Chondrocyte (in vitro differentiated cells): Measurements from ENCODE around the gene KCNMB3. TPM values are rescaled to one million over a fixed set of nuclear protein-coding genes. Genes with fewer than 3 reads are reported as not detected.
"Not testable (repeated sequence)": the region's sequence is repeated elsewhere in the genome, so short reads cannot be mapped to it uniquely, and the experiment has no call there.

Source experiments
- DNase-seq: peaks from one replicate; pipeline ENCODE4 v3.0.0; 2021; ENCODE audit warnings: mixed read lengths, low spot score
- H3K27ac Mint-ChIP-seq: one replicate; pipeline ENCODE4 v1.8.0; 2021; ENCODE audit warnings: mild to moderate bottlenecking, moderate library complexity, mixed read lengths; ENCODE audit not compliant: unreplicated experiment
- H3K27me3 Mint-ChIP-seq: 2 replicates; pipeline ENCODE4 v1.8.0; 2021; ENCODE audit warnings: low read depth, mixed read lengths
- H3K36me3 Mint-ChIP-seq: 2 replicates; pipeline ENCODE4 v1.8.0; 2021; ENCODE audit warnings: low read depth, mixed read lengths
- H3K4me1 Mint-ChIP-seq: 2 replicates; pipeline ENCODE4 v1.8.0; 2021; ENCODE audit warnings: low read depth, mild to moderate bottlenecking, mixed read lengths
- H3K4me3 Mint-ChIP-seq: one replicate; pipeline ENCODE4 v1.8.0; 2021; ENCODE audit warnings: mild to moderate bottlenecking, moderate library complexity, mixed read lengths; ENCODE audit not compliant: unreplicated experiment
- H3K9me3 Mint-ChIP-seq: 2 replicates; pipeline ENCODE4 v1.8.0; 2021; ENCODE audit warnings: low read depth, mixed read lengths
- CTCF ChIP-seq: fragments of 200-600 bp; sonication (generic); IDR thresholded peaks from 2 replicates; pipeline ENCODE4 v1.5.0; 2021; ENCODE audit warnings: antibody characterized with exemption, mild to moderate bottlenecking, moderate library complexity
- total RNA-seq: library from RNA; stranded (reverse); gene quantifications from 3 replicates; pipeline ENCODE4 v1.2.1, GENCODE V29; 2021

The KCNMB3 gene
- total RNA-seq, 1 donor from 2014 or later = 2.0 TPM

- Mint-ChIP-seq H3K27me3 (no peaks in the 10 kb centered on the region), H3K27ac (no peak overlapping the region), H3K36me3 (peaks cover 5% of the 10 kb centered on the region), H3K4me1 (peaks cover 18% of the 10 kb centered on the region), H3K9me3 (peaks cover 15% of the 10 kb centered on the region), H3K4me3 (no peak overlapping the region)
- no peak for TF ChIP-seq CTCF
- no peak for DNase-seq
These were observed 13.5 kb upstream of the KCNMB3 start for GRCh38 chr3:179264449-179264848.

- Mint-ChIP-seq H3K4me1 (peaks cover 27% of the 10 kb centered on the region), H3K27ac (no peak overlapping the region), H3K4me3 (no peak overlapping the region), H3K9me3 (peaks cover 22% of the 10 kb centered on the region), H3K36me3 (peaks cover 10% of the 10 kb centered on the region), H3K27me3 (no peaks in the 10 kb centered on the region)
- DNase-seq = no peak
- TF ChIP-seq CTCF = no peak
These were observed 12.2 kb upstream of the KCNMB3 start for GRCh38 chr3:179263134-179263533.

- peaks cover 14% of the 10 kb centered on the region for H3K36me3 Mint-ChIP-seq
- H3K4me3 Mint-ChIP-seq = peak overlapping the region; percentile 75
- peak overlapping the region; percentile 74 for H3K27ac Mint-ChIP-seq
- H3K27me3 Mint-ChIP-seq = no peaks in the 10 kb centered on the region
- peaks cover 22% of the 10 kb centered on the region for H3K9me3 Mint-ChIP-seq
- DNase-seq = no peak
- peaks cover 40% of the 10 kb centered on the region for H3K4me1 Mint-ChIP-seq
- TF ChIP-seq CTCF = peak; percentile 26
These were observed 10.2 kb upstream of the KCNMB3 start for GRCh38 chr3:179260949-179261765.

GRCh38 chr3:179259959-179260756 lies 9.2 kb upstream of the KCNMB3 start:
- Mint-ChIP-seq H3K36me3 (peaks cover 14% of the 10 kb centered on the region), H3K4me1 (peaks cover 48% of the 10 kb centered on the region), H3K4me3 (peak overlapping the region; percentile 75), H3K9me3 (peaks cover 25% of the 10 kb centered on the region)
- not testable (repeated sequence) for DNase-seq, H3K27ac Mint-ChIP-seq, H3K27me3 Mint-ChIP-seq

GRCh38 chr3:179258820-179259219 lies 7.9 kb upstream of the KCNMB3 start:
- Mint-ChIP-seq H3K4me1 (peaks cover 48% of the 10 kb centered on the region), H3K27me3 (no peaks in the 10 kb centered on the region), H3K9me3 (peaks cover 25% of the 10 kb centered on the region), H3K27ac (no peak overlapping the region), H3K4me3 (no peak overlapping the region), H3K36me3 (peaks cover 14% of the 10 kb centered on the region)
- no peak for DNase-seq
- no peak for TF ChIP-seq CTCF

- Mint-ChIP-seq H3K4me1 (peaks cover 48% of the 10 kb centered on the region), H3K36me3 (peaks cover 14% of the 10 kb centered on the region), H3K9me3 (peaks cover 25% of the 10 kb centered on the region)
- not testable (repeated sequence) for H3K27me3 Mint-ChIP-seq, H3K4me3 Mint-ChIP-seq, DNase-seq, H3K27ac Mint-ChIP-seq
These were observed 6.8 kb upstream of the KCNMB3 start for GRCh38 chr3:179257742-179258141.
